HG02981 (cell line): ENCODE measurements around the gene NRXN2.

ENCODE experiments used
- ATAC-seq: cut with Tn5 transposase; IDR thresholded peaks from one replicate; pipeline ENCODE4 v1.9.1; 2021; ENCODE audit warnings: mild to moderate bottlenecking, moderate library complexity; ENCODE audit not compliant: unreplicated experiment

NRXN2 gene

DNA sequence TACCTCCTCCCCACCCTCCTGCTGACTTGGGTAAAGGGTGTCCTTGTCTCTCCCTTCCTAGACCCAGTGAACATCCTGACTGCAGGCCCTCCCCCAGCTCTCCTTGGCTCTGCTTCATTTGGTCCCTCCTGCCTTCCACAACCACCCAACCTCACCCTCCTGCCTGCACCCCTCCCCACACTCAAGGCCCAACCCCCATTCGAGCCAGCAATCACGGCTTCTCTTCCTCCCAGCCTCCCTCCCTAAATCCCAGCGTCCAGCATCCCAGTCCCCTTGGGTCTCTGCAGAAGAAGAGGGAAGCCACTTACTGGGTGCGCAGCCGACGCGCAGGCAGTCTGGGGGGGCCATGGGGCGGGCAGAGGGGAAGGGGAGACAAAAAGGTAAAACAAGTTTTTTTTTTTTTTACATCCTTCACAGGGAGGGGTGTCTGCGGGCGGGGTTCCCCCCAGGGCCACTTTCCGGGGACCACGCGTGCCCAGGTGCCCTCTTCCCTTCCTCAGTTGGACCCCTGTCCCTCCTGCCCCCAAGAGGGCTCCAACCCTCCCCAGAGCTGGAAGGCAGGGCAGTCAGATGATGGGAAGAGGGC, 69.5 kb downstream of the NRXN2 start:
- no peak for ATAC-seq

DNA sequence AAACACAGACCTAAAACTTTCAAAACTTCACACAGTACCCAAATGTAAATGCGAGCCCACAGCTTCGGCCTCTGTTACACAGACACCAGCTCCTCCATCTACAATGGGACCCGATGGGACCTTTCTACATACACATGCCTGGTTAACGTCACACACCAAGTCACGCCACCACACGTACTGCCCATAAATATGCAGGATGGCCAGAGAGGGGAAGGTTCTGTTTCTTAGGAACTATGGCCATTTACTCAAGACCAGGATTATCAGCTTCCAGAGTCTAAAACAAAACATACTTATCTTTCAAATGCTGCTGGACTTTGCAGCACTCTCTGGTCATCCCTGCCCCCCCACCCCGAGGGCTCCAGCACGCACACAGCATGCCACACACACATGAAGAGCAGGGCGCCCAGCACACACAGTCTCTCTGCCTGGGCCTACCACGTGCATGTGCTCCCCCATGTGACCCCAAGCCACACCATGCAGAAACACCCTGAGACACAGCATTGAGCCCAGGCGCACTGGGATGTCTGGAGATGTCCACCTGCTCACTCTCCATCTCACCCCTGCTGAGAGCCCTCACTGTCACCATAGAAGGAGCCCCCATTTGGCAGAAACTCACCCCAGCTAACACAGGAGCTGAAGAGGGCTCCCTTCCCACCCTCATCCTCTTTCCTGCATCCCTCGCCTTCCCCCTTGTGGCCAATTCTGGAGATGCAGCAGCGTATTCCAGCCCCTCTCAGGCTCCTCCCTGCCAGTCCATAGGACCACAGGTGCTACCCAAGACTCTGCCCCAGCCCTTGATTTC, 70.2 kb downstream of the NRXN2 start:
- ATAC-seq: no peak

DNA sequence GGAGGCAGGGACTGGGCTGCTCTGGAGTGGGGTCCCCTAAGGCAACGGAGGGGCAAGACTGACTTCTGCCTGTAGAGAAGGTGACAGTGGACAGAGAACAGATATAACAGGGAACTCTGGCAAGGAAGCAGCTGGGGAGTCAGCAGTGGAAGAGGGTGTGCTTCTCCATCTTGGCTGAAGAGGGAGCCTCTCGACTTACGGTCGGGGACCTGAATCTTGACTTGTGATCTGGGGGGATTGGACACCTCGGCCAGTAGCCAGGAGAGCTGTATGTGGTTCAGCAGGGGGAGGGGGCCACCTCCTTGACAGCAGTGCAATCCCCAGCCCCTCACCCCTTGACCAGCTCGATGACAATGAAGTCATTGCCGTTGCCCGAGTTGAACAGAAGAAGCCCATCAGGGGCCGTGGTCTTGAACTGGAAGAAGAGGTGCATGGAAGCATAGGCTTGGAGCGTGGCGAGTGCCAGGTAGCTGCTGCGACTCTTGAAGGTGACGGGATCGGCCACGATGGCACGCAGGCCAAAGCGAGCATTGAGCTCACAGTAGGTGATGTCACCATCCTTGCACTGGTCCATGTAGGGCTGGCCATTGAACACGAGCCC, 72.0 kb downstream of the NRXN2 start:
- no peak for ATAC-seq

DNA sequence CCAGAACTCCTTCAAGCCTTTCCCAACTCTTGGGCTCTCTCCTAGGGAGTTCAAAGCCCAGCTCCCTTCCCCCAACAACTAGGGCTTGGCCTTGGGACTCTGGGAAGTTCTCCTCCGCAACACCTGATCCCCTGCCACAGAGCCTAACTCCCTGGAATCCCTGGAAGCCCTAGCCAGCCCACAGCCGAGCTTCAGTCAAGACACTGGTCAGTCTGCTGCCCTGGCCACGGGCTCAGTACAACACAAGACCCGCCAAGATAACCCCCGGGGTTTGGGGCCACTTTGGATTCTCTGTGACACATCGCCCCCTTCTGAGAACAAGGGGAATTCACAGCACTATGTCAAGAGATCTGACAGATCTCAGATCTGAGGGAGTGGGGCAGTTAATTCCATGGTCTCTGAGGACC, 73.7 kb downstream of the NRXN2 start:
- no peak for ATAC-seq

DNA sequence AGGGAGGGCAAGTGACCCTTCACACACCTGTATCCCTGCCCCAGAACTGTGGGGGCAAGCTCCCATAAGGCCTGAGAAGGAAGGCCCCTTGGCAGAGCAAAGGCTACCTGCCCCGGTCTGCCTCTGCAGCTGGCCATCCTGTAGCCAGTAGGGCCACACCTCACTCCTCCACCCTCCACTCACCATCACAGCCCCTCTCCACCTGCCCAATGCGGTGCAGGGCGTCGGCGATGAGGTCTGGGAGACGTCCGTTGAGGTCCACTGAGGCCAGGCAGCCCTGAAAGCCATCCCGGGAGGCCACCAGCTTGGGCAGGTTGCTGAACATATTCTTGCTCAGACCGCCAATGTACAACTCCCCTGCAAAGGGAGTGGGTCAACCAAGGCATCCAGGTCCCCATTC, 74.4 kb downstream of the NRXN2 start:
- ATAC-seq: no peak

DNA sequence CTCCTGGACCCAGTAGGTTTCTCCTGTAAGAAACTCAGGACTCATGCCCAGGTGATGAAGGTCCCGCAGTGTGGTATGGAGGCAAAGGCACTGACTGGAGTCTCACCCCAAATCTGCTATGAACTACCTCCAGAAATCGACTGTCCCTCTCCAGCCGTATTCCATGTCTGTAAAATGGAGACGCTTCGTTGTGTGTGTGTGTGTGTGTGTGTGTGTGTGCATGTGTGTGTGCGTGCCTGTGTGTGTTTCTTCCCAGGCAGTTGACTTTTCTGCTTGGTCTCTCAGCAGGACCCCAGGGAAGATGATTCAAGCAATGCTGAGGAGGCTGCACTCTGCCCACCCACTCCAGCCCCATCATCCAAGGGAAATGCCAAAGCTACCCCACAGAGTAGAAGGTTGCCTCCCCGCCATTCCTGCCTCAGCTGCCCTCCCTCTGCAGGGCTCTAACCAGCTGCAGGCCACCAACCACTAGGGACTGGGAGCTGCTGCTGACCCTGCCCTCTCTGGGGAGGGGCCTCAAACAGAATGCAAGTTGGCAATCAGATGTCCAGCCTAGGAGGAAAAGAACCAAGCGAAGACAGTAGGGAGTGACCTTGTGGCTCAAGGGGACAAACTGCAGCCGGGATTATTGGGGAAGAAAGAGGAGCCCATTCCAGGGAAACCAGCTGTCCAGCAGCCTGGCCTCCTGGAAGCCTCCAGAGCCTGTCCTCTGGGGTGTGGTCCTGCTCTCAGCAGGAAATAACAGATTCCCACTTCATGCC, 75.8 kb downstream of the NRXN2 start:
- no peak for ATAC-seq

DNA sequence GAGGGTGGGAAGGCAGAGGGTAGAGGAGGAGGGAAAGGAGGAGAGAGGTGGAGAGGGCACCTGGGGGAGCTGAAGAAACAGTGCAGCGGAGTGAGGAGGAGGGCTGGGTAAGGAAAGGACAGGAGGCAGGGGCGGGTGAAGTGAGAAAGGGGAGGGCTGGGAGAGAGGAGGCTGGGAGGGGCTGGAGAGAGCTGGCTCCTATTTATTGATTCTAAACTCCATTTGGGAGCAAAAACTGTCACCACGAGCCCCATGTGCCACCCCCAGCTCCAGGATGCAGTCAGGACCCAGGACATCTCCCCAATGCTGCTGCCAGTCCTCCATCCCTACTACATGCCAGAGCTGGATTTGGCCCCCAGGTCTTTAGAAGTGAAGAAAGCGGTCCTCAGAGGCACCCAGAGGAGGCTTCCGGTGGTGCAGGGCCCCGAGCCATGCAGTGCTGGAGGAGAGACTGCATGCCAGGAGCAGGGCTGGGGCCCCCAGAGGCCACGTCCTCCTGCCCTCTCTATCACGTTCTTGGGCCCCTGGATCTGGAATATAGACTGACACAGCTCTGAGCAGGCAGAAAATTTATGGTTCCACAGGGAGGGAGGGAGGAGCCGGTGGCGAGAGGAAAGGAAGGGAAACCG, 78.2 kb downstream of the NRXN2 start:
- ATAC-seq: no peak

DNA sequence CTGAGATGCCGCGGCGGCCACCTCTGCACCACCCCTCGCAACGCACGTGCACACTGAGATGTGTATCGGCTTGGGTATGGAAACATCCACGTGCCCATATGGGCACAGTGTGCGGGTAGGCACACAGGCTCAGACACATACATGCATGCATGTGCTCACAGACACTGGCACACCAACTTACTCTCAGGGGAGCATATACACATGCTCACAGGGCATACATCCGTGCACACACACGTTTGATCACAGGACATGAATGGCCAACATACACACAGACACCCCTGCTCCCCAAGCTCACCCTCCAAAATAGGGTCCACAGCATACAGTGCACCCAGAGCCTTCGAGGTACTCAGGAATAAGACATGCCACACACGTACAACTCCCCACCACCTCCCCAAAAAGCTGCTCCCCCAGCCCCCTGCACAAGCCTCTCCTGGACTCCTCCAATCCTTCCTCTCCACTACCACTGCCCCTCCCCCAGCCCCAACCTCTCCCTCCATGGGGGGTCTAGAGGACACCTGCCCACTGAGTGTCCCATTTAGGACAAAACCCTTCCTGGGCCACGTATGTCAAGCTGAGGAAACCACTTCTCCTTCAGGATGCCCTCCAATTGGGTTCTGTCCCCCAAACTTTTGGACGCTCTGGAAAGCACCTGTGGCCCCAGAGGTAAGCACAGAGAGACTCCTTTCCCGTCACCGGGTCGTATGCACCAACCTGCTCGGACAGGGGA, 78.9 kb downstream of the NRXN2 start:
- ATAC-seq: no peak

DNA sequence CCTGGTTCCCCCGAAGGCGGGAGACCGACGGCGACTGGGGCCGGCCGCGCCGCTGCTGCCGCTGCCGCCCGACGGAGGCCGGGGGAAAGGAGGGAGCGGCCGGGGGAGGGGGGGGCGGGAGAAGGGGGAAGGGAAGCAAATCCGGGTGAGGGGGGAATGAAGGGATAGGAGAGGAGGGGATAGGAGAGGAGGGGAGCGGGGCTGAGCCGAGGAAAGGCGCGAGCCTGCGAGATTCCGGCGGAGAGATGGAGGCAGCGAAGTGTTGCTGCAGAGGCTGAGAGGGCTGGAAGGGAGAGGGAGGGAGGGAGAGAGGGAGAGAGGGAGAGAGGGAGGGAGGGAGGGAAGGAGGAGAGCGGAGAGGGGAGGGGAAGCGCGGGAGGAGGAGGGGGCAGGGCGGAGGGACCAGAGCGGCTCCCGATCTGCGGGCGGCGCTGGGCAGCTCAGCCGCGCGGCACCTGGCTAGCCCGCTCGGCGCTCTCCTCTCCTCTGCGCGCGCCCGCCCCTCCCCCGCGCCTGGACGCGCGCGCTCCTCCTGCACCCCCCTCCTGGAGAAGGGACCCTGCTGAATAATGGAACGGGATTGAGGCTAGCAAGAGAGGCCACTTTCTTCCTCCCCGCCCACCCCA, 79.6 kb downstream of the NRXN2 start:
- no peak for ATAC-seq

DNA sequence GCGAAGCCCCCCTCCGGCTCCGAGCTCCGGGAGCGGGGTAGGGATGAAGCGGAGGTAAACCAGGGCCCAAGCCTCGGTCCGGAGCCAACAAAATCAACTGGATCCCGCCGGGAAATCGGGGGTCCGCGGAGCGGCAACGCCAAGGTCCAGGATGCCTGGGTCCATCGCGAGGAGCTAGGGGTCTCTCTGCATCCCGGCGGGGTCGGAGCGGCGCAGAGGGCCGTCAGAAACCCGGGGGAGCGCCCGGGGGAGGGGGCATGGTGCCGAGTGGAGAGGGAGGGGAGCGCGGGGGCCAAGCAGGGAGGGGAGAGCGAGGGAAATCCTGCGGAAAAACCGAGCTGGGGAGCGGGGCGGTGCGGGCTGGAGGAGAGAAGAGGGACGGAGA, 80.1 kb downstream of the NRXN2 start:
- ATAC-seq: no peak

DNA sequence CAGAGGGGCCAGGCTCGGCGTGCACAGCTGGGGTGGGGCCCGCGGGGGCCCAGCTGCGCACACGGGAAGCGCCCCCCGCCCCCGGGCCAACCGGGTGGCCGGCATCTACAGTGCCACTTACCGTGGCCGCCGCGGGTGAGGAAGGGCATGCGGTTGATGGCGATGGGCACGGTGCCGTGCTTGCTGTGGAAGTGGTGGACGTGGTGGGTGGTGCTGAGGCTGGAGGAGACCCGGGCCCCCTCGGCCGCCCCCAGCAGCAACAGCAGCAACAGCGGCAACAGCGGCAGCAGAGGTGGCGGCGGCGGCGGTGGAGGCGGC, 80.6 kb downstream of the NRXN2 start:
- ATAC-seq: no peak

DNA sequence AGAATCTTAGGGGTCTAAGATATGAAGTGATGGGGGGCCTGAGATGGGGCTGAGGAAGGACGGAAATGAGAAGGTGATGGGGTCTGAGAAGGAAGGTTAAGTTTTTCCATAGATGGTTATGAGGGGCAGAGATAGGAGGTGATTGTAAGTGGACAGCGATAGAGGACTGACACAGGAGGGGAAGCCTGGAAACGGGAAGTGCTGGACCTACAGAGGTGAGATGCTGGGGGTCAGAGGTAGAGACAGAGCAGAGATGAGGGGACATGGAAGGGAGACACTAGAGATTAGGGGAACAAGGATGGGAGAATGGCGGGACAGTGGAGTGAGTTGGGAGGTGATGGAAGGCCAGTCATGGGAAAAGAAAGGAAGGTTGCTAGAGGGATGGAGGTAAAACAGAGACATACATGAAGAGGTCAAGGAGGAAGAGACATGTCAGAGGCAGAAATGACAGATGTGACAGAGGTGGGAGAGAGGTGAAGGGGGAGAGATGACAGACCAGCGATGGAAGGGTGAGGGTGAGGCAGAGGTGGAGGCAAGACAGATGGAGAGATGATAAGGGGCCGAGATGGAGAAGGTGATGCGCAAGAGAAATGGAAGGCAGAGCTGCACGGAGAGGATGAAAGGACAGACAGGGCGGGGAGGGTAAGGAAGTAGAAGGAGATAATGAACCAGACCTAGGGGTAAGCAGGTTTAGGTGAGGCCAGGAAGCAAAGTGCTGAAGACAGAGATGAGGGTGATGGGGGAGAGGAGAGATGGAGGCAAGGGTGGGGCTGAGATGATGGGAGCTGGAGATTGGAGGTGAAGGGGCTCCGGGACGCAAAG, 81.2 kb downstream of the NRXN2 start:
- ATAC-seq: no peak

DNA sequence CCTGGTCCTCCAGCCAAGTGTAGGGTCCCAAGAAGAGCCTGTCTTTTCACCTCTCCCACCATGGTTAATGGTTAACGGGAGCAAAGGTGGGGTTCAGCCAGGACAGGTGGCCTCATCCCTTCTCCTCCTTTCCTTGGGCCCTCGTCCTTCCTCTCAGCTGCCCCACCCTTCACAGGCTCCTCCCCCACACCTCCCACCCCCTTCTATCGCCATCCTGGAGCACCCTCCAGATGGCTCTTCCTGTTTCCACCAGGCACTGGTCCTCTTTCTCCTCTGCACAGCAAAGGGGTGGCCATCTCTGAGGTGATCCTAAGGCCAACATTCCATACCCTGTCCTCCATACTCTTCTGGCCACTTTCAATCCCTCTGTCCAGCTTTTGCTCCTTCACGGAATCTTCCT, 83.1 kb downstream of the NRXN2 start:
- no peak for ATAC-seq

DNA sequence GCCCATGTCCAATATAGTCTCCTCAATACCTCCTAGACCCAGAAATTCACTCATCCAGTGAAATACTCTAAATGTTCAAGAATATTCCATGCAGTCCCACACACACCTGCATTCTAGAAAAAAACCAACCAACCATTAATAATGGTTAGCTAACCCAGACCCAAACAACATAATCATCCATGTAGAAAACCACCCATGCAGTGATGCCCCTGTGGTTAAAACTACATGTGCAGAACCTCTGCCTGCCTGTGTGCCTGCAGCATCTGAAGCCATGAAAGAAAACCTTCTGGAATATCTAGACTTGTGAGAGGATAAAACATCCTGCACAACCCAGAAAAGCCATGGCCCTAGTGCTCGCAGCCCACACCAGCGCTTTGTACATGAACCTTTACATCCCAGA, 84.2 kb downstream of the NRXN2 start:
- ATAC-seq: no peak

DNA sequence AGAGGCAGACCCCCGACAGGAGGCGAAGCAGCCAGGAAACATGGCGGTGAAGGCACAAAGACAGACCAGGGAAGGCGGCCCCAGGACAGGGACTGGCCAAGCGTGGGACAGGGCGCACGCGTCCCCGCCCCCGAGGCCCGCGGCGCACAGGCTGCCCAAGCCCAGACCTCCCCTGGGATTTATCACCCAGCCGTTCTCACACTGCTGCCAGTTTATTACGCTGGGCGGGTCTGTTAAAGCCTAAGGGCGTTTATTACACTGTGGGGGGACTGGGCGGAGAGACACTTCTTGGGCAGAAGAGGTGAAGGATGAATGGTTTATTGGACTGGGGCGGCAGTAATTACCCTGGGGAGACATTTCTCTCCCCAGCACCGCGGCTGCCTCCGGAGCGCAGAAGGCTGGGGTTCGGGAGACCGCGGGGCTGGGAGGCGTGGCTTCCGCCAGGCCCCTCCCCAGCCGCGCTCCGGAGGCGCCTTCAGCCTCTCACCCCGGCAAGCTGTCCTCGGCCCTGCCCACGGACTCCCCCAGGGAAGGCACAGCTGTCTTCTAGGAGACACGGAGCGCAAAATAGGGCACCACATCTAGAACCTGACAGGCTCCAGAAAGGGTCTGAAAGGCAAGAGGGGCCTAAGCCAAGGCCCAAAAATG, 84.9 kb downstream of the NRXN2 start:
- no peak for ATAC-seq

DNA sequence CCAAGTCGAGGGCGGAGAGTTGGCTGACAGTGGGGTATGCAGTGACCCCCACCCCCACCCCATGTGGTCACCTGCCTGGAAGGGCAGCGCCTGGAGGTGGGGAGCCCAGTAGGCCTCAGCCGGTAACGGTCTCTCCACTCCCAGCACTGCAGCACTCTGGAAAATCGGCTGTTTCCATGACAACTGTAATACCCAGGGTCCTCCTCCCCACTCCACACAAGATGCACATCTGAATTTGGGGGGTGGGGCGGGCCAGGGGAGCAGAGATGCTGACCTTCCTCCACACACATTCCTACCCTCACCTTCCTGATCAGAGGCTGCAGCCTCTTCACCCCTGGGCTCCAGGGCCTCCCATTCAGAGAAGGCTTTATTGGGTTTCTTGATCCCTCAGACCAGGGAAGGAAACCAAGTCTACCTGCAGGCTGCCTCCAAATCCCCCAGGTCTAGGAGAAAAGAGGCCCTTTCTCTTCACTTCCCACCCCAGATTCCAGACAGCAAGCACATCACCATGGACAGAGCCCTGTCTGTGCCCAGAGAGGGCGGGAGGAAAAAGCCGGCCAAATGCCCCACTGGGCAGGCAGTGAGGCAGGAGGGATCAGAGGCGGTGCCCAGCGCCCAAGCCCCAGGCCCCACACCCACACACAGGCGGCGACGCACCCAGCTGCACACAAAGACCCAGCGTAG, 85.5 kb downstream of the NRXN2 start:
- no peak for ATAC-seq

DNA sequence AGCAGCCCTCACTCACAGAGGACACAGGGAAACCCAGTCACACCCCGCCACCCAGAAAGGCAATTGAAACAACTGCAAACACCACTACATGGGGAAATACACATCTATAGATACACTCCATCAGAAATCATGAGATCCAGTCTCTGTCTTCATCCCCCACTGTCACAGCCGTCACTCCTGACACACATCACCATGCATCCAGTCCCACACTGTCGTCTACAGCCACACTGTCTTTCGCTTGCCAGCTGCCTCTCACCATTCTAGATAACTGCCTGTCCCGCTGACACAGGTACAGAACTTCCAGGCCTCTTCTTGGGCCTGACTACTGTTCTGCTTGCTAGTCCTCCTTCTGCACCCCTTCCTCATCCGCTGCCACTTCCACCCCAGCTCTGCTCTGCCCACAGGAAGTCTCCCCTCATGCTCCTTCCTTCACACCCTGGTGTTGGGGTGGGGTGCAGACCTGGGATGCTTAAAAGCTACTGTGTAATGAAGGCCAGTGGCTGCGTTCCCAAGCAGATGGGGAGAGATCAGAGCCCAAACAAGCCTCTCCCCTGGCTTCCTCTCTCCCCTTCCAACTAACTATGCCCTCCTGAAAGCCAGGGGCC, 89.3 kb downstream of the NRXN2 start:
- ATAC-seq: no peak

DNA sequence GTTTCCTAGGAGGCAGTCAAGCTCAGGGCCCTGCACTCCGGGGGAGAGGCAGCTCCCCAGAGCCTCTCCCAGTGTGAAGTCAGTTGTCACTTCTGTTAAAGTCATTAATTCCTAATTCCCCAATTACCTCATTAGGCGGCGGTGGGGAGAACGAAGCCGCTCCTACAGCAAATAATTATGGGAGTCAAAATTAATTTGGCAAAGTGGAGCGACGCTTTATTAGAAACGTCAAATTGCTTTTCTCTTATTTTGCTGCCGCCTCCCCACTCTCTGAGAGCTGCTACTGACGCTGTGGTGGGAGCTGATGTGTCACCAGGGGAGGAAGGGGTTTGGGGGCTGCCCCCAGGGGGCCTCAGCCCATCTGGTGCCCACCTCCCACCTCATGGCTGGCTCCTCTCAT, 90.3 kb downstream of the NRXN2 start:
- no peak for ATAC-seq
